ENCODE measurements around the gene CBFA2T2. TPM values are rescaled to one million over a fixed set of nuclear protein-coding genes. Genes with fewer than 3 reads are reported as not detected.

CBFA2T2 gene
- total and polyA plus RNA-seq, 2 donors (not counting 3 experiments of a cell fraction or from before 2014, with no cell fraction given), result 10.7 to 12.1 TPM

- Histone ChIP-seq H3K36me3 (ENCODE audit: control insufficient read depth in 2 of 2, extremely low read depth in 1 of 2, insufficient read depth in 2 of 2, low read length in 2 of 2) (no peaks in the 10 kb centered on the region), H3K9ac (replicated peaks; ENCODE audit: extremely low read depth, insufficient read depth, low read length) (no peak overlapping the region), H3K4me1 (ENCODE audit: control insufficient read depth, extremely low read depth, insufficient read depth, low read length) (no peaks in the 10 kb centered on the region), H3K27ac (ENCODE audit: insufficient read depth, low read depth, low read length) (no peak overlapping the region), H2AFZ (ENCODE audit: low read depth, low read length) (no peak overlapping the region), H3K9me3 (replicated peaks; ENCODE audit: control insufficient read depth, insufficient read depth, low read length) (no peaks in the 10 kb centered on the region), H3K79me2 (ENCODE audit: control insufficient read depth, insufficient read depth, low read length) (no peaks in the 10 kb centered on the region), H3K9me1 (replicated peaks; ENCODE audit: control insufficient read depth, extremely low read depth, insufficient read depth, low read length) (no peaks in the 10 kb centered on the region), H3K4me2 (ENCODE audit: insufficient read depth, low read length) (no peak overlapping the region), H3K4me3 (replicated peaks in 1 of 3; ENCODE audit: insufficient read depth in 1 of 3, low read depth in 1 of 3, low read length in 3 of 3) (no peak overlapping the region), H4K20me1 (replicated peaks; ENCODE audit: control insufficient read depth, extremely low read depth, insufficient read depth, low read length) (no peaks in the 10 kb centered on the region), H3K27me3 (ENCODE audit: control insufficient read depth in 2 of 2, insufficient read depth in 2 of 2, low read length in 2 of 2) (no peaks in the 10 kb centered on the region)
- intact Hi-C loops (cut with micrococcal nuclease) (no loop called here), dilution Hi-C loops (cut with MboI; ENCODE audit: extremely low pct_ligation_motif_present, low sequenced_read_pairs) (no loop called here)
- TF ChIP-seq EZH2 (IDR thresholded peaks at IDR 0.05; ENCODE audit: borderline replicate concordance, low read depth, low read length, severe bottlenecking) (no peak), MYC (IDR thresholded peaks at IDR 0.05; ENCODE audit: low read depth, low read length) (no peak), MAX (IDR thresholded peaks at IDR 0.05; ENCODE audit: insufficient read depth, insufficient read length) (no peak), POLR2A (IDR thresholded peaks at IDR 0.05; ENCODE audit: low read depth, low read length) (no peak), CTCF (IDR thresholded peaks at IDR 0.05; ENCODE audit: extremely low read depth in 1 of 2, insufficient read depth in 1 of 2, low read depth in 1 of 2, low read length in 2 of 2) (no peak), GATA2 (IDR thresholded peaks at IDR 0.05; ENCODE audit: insufficient read depth, insufficient read length, low read depth, low read length) (no peak), POLR2AphosphoS5 (IDR thresholded peaks at IDR 0.05; ENCODE audit: insufficient read depth, low read depth, low read length) (no peak), FOS (IDR thresholded peaks at IDR 0.05; ENCODE audit: borderline replicate concordance, insufficient read depth, low read length) (no peak), JUN (IDR thresholded peaks at IDR 0.05; ENCODE audit: borderline replicate concordance, insufficient read depth, insufficient read length, low read depth) (no peak)
- FAIRE-seq, result no peak
- BruUV-seq (replicated peaks), result no TSS peak
- ChIA-PET POLR2A (no interaction called here), CTCF (interaction anchor here (0.6 to 1.7 kb wide), 5 partner anchors 9 to 48 kb away, joined by 3 to 5 read pairs (median 4); no protein-coding TSS in a partner anchor)
- DNase-seq (ENCODE audit: low read depth, low spot score), result no peak
Measured at GRCh38 chr20:33604991-33605370, 115.1 kb downstream of the CBFA2T2 start.
